HG03558 (cell line): ENCODE results near the gene HSPA12A.

ENCODE experiments used
- ATAC-seq: cut with Tn5 transposase; IDR thresholded peaks from one replicate; pipeline ENCODE4 v1.9.1; 2021; ENCODE audit warnings: moderate number of reproducible peaks; ENCODE audit not compliant: unreplicated experiment; ENCODE audit errors: extremely low read depth

HSPA12A gene, protein sequence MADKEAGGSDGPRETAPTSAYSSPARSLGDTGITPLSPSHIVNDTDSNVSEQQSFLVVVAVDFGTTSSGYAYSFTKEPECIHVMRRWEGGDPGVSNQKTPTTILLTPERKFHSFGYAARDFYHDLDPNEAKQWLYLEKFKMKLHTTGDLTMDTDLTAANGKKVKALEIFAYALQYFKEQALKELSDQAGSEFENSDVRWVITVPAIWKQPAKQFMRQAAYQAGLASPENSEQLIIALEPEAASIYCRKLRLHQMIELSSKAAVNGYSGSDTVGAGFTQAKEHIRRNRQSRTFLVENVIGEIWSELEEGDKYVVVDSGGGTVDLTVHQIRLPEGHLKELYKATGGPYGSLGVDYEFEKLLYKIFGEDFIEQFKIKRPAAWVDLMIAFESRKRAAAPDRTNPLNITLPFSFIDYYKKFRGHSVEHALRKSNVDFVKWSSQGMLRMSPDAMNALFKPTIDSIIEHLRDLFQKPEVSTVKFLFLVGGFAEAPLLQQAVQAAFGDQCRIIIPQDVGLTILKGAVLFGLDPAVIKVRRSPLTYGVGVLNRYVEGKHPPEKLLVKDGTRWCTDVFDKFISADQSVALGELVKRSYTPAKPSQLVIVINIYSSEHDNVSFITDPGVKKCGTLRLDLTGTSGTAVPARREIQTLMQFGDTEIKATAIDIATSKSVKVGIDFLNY

DNA sequence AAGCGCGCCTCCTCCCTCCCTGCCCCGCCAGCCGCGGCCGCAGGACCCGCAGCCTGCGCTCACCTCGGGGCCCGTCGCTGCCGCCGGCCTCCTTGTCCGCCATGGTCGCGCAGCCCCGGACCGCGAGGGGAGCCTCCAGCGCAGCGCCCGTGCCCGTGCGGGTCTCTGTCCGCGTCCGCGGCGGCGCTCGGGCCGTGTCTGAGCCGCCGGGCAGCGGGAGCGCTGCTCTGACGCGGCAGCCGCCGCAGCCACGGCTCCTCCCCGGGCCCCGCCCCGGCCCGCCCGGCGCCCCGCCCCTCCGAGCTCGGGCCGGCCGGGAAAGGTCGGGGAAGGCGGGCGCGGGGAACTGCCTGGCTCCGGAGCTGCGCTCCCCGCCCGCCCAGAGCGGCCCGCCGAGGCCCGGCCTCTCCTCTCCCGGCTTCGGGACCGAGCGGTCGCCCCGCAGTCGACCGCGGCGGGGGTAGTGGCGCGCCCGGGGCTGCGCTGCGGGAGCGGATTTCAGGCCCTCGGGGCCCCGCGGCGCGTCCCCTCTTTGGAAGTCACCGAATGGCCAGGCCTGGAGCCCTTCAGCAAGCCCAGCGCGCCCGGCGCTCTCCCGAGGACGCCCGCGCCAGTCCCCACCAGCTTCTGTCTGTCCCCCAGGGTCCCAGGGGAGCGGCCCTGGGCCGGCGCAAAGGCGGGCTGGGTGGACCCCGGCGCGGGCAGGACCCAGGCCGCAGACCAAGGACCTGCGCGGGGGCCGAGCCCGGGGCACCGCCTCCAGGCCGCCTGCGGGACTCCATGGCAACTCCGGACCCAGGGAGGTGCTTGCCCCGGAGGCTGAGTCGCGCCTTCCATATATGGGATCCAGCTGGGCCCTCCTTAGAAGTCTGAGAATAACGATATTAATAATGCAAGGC lies at the start of gene HSPA12A:
TSS of gene HSPA12A (minus strand) at position 200 of the 899 bp plus-strand sequence. CDS start at position 103, 97 bp downstream.
- peak; percentile 80 for ATAC-seq

- ATAC-seq, result no peak
These were observed 48.9 kb upstream of the HSPA12A start for GRCh38 chr10:116791241-116791640.

- ATAC-seq, result peak; percentile 37
These were observed 45.7 kb upstream of the HSPA12A start for GRCh38 chr10:116787893-116788665.

- no peak for ATAC-seq
These were observed 44.8 kb upstream of the HSPA12A start for GRCh38 chr10:116787053-116787659.

- no peak for ATAC-seq
These were observed 43.5 kb upstream of the HSPA12A start for GRCh38 chr10:116785867-116786266.

- ATAC-seq, result no peak
These were observed 42.9 kb upstream of the HSPA12A start for GRCh38 chr10:116785282-116785681.

GRCh38 chr10:116784651-116785050 lies 42.3 kb upstream of the HSPA12A start:
- no peak for ATAC-seq

DNA sequence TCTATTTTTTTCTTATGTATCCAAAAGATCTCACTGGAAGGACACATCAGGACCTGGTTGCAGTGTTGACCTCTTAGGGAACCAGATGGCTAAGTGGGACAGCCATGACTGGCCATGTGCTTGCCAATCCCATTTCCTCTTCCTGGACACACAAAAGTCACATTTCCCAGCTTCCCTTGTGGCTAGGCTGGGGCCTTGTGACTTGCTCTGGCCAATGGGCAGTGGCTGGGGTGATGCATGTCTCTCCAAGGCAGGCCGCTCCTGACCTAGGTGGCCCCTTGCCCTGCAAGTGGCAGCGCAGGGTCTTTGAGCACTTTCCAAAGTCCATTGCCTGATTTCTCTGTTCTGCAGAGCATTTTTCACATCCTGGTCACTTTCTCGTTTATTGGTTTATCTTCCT lies 41.7 kb upstream of the HSPA12A start:
- ATAC-seq, result no peak

GRCh38 chr10:116783011-116783655 lies 40.8 kb upstream of the HSPA12A start:
- no peak for ATAC-seq

GRCh38 chr10:116781370-116781884 lies 39.1 kb upstream of the HSPA12A start:
- no peak for ATAC-seq

DNA sequence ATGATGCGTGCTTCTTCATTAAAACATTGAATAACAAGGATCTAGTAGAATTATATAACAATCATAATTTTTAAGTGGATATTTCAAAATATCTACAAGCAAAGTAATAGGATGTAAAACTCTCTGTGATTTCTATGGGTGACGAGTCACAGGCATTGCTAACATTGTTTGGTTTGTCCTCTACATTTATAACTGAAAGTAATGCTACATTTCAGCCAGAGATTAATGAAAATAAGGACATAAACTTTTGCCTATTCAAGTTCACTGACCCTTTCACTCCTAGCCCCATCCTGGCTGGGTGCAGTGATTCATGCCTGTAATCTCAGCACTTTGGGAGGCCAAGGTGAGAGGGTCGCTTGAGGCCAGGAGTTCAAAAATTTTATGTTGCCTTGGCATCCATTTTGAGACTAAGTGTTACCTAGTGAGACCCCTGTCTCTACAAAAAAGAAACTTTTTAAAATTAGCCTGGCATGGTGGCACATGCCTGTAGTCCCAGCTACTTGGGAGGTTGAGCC lies 38.4 kb upstream of the HSPA12A start:
- no peak for ATAC-seq

- ATAC-seq, result no peak
These were observed 36.8 kb upstream of the HSPA12A start for GRCh38 chr10:116779076-116779687.

DNA sequence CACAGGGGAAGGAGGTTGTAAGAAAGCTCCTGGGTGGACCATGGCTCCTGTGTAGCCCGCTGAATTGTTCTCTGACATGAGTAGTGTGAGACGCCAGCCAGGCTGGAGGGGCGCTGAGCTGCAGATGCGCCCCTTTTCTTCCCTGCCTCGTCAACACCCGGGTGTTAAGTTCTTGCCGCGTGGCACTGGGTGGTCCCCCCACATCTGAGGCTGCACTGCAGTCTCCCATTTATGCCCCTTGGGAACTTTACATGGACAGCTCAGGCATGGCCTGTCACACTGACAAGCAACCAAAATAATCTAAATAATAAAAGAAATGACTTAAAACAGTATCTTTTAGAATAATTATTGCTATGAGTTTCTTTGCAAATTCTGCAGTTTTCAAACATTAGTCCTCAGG lies 34.6 kb upstream of the HSPA12A start:
- ATAC-seq, result no peak

DNA sequence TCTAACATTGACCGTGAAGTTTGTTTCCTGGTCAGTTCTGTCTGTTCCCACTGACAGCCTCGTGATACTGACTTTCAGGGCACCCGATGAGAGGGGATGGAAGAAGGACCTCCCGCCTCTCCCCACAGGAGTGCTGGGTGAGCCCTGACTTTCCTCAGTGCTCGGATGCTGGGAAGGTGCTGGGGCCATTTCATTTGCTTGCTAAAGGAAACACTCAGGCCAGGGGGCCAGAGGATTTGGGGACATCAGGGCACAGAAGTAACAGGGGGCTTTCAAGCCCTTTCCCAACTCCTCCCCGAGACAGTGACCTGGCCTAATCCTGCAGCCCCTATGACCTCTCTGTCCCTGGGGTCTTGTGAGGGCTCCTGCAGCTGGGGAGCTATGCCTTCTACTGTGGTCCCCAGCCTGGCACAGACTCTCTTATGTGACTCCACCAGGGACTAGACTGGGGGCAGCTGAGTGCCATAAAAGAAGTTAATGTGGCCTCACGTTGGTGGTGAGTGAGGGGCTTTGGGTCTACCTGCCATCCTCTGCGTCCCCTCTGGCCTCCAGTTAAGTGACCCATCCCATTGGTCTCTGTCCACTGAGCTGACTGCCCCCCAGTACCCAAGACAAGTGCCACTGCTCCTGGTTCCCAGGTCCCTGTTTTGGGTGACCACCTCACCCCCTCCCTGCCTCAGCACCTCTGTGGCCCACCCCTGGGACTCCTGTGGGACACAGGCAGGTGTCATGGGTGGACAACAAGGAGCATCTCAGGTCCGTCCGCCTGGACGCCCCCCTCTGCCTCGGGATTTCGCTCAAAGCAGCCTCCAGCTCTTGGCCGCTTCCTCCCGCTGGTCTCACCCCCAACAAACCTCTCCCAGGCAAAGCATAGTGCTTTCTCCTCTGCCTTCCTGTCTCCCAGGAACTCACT lies 33.4 kb upstream of the HSPA12A start:
- ATAC-seq, result no peak

DNA sequence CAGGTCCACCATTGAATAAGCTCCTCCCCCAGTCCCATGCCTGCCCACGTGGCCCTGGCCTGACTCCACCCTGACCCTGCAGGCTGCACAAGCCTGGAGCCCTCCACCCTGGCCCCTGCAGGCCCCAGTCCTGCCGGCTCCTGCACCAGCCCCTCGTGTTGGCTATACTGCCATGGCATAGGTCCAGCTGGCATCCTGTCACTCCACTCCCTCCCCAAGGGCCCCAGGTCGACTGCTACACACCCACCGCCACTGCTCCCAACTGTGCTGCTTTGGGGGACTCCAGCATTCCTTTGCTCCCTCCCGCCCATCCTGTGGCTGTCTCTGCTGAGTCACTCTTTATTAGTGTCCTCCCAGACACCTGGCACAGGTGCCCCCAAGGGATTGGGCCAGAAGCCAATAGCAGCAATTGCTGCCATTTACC lies 32.4 kb upstream of the HSPA12A start:
- ATAC-seq, result no peak

DNA sequence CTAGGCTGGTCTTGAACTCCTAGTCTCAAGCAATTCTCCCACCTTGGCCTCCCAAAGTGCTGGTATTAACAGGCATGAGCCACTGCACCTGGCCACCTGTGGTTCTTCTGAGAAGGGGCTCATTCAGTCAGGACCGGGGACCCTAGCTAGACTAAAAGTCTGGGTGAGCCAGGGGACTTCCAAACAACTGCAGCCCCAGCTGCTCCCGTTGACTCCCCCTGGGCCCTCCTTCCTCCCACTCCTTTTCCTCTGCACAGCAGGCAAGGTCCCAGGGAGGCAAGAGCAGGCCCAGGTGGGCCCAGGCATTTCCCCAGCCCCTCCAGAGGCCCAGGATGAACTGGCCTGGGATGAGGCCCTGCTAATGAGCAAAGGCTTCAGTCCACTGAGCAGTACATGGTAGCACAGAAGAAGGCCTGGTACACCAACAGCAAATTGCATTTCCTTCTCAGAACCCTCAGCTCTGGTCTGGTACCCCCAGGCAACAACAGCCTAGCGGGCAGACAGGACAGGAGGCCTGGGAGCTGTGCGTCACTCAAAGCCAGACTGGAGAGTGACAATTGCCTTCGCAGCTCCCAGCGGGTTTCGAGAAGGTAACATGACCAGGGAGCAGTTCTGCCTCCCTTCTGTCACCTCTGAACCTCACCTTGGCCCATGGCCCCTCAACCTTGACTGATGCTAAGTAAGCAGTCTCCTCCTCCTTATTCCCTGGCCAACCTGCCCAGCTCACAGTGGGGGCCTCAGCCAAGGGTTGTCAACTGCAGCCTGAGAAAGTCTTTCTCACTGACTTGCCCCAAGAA lies 30.7 kb upstream of the HSPA12A start:
- no peak for ATAC-seq
